ENCODE results near the gene TEX38. TPM values are rescaled to one million over a fixed set of nuclear protein-coding genes. Genes with fewer than 3 reads are reported as not detected.
"Not testable (repeated sequence)": the region's sequence is repeated elsewhere in the genome, so short reads cannot be mapped to it uniquely, and the experiment has no call there.

TEX38 gene
- total RNA-seq, 2 experiments from 2014 or later, result not detected

DNA sequence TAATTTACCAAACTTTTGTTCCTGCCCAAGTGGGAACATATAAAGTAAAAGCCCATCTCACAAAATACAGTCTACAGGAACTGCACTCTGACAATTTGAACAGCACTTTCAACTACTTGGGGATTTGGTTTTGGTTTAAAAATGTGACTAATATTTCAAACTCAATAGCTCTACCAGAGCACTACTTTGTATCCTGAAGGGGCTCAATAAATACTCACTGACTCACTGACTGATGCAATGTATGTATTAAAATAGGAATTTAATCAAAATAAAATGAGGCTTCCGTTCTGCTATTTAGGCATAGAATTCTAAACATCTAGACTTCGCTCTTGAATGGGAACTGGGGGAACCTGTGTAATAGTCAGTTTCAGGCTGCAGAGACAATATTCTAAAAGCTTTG is 25.4 kb downstream of the TEX38 start:
- peaks cover 4% of the 10 kb centered on the region for H3K9me3 Mint-ChIP-seq
- peaks cover 55% of the 10 kb centered on the region for H3K36me3 Mint-ChIP-seq (ENCODE audit: low read depth)
- ChIA-PET CTCF (interaction anchor here (1.1 to 1.8 kb wide), 3 partner anchors 21 to 138 kb away, joined by 3 to 6 read pairs (median 3); partner anchors contain the start of gene EFCAB14), POLR2A (no interaction called here)
- no peak for DNase-seq
- H3K27ac Mint-ChIP-seq, result no peak overlapping the region
- no peaks in the 10 kb centered on the region for H3K27me3 Mint-ChIP-seq
- H3K4me1 Mint-ChIP-seq, result peaks cover 11% of the 10 kb centered on the region
- no peak overlapping the region for H3K4me3 Mint-ChIP-seq

DNA sequence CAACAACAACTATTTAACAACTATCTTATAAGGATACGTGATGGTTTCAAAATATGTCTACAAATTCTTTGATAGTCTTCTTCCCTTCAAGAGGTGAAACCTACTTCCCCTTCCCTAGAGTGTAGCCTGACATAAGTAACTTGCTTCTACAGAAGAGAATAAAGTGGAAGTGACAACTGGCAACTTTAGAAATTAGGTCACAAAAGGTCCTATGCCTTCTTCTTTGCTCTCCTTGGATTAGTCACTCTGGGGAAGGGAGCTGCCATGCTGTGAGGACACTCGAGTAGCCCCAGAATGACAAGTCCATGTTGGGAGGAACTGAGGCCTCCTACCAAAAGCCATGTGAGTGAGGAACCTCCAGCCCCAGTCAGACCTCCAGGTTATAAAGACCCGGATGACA is 28.0 kb downstream of the TEX38 start:
- ChIA-PET CTCF (interaction anchor here (1.2 kb wide), 1 partner anchor 32 kb away, joined by 3 read pairs; the partner anchor contains the start of gene ATPAF1), POLR2A (no interaction called here)
- Mint-ChIP-seq H3K27me3 (no peaks in the 10 kb centered on the region), H3K4me3 (no peak overlapping the region), H3K4me1 (peaks cover 15% of the 10 kb centered on the region), H3K9me3 (peaks cover 4% of the 10 kb centered on the region), H3K27ac (no peak overlapping the region), H3K36me3 (ENCODE audit: low read depth) (peaks cover 59% of the 10 kb centered on the region)
- DNase-seq, result no peak

DNA sequence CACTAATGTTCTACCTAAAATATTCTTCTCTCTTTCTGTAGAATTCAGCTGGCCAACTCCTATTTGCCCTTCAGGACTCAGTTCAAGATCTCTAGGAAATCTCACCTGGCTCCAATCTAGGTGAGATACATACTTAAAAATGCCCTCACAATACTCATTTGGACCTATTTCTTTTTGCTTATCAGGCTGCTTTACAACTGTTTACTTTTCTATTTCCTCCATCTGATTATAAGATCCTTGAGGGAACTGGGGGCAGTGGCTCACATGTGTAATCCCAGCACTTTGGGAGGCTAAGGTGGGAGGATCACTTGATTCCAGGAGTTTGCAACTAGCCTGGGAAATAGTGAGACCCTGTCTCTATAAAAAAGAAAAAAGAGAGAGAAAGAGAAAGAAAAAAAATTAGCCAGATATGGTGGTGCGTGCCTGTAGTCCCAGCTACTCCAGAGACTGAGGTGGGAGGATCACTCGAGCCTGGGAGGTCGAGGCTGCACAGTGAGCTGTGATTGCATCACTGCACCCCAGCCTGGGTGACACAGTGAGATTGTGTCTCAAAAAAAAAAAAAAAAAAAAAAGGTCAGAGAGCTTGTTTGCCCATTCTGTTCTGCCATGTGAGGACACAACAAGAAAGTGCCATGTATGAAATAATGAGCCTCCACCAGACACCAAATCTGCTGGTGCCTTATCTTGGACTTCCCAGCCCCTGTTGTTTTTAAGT is 32.4 kb downstream of the TEX38 start:
- Mint-ChIP-seq H3K36me3 (ENCODE audit: low read depth) (peaks cover 53% of the 10 kb centered on the region), H3K4me3 (no peak overlapping the region), H3K4me1 (peaks cover 11% of the 10 kb centered on the region), H3K9me3 (no peaks in the 10 kb centered on the region), H3K27ac (peak overlapping the region; percentile 38), H3K27me3 (no peaks in the 10 kb centered on the region)
- no peak for DNase-seq
- POLR2A ChIA-PET, result no interaction called here
- CTCF ChIA-PET, result interaction anchor here (0.6 to 0.7 kb wide), 2 partner anchors 123 to 429 kb away, joined by 4 to 5 read pairs; no protein-coding TSS in a partner anchor

DNA sequence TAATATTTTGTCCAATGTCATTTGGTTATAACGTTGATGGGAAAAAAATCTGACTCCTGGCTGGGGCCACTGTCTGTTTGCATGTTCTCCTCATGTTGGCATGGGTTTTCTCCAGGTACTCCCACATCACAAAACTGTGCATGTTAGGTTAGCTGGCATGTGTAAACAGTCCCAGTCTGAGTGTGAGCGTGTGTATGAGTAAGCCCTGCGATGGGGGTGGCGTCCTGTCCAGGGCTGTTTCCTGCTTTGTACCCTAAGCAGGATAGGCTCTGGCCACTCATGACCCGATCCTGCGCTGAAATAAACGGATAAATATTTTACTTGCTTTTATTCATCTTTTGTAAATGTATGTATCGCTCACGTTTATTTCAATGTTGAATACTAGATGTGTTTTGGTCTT is 33.8 kb downstream of the TEX38 start:
- DNase-seq, result no peak
- Mint-ChIP-seq H3K4me3 (no peak overlapping the region), H3K4me1 (peaks cover 9% of the 10 kb centered on the region), H3K27ac (no peak overlapping the region), H3K27me3 (no peaks in the 10 kb centered on the region), H3K9me3 (no peaks in the 10 kb centered on the region), H3K36me3 (ENCODE audit: low read depth) (peaks cover 53% of the 10 kb centered on the region)
- ChIA-PET CTCF (no interaction called here), POLR2A (no interaction called here)

DNA sequence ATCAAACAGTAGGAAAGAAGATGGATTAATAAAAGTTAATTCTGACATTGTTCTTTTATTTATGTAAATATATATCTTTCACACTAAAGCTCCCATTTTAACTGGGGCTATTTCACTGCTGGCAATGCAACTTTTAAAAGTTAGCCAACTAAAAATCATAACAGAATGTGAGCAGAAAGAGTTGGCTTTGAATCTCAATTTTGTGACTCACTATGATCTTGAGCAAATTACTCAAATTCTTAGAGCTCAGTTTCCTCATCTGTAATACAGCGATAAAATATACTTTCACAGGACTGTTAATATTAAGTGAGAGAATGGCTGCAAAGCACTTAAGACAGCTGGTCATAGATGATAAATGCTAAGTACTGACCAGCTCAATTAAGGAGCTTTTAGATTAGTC is 36.5 kb downstream of the TEX38 start:
- ChIA-PET CTCF (interaction anchor here (1.2 to 1.8 kb wide), 3 partner anchors 9 to 31 kb away, joined by 3 to 5 read pairs (median 3); no protein-coding TSS in a partner anchor), POLR2A (no interaction called here)
- Mint-ChIP-seq H3K27ac (no peak overlapping the region), H3K36me3 (ENCODE audit: low read depth) (peaks cover 50% of the 10 kb centered on the region), H3K27me3 (no peaks in the 10 kb centered on the region), H3K9me3 (no peaks in the 10 kb centered on the region), H3K4me1 (peaks cover 12% of the 10 kb centered on the region), H3K4me3 (no peak overlapping the region)
- no peak for DNase-seq

DNA sequence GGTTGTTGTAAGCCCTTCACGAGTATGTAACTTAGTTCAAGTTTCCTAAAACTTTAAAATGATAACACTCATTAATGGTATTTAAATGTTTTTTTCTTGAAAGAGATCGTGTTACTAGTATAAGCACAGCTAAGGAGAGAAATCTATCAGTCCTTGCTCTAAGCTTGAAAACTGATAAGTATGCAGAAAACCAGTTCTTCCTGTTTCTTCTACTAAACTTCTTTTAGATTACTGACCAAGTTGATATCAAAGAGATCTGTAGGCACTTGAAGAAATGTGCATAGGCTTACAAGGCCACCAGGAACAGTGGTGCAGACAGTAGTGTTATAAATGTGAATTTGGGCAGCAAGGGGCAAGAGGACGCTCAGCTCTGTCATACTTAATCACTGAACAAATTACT is 43.3 kb downstream of the TEX38 start:
- Mint-ChIP-seq H3K4me3 (no peak overlapping the region), H3K9me3 (no peaks in the 10 kb centered on the region), H3K27ac (no peak overlapping the region), H3K27me3 (no peaks in the 10 kb centered on the region), H3K4me1 (peaks cover 42% of the 10 kb centered on the region), H3K36me3 (ENCODE audit: low read depth) (peaks cover 45% of the 10 kb centered on the region)
- DNase-seq, result no peak
- ChIA-PET POLR2A (no interaction called here), CTCF (interaction anchor here (0.6 to 1.5 kb wide), 3 partner anchors 10 to 36 kb away, joined by 3 to 7 read pairs (median 3); no protein-coding TSS in a partner anchor)

DNA sequence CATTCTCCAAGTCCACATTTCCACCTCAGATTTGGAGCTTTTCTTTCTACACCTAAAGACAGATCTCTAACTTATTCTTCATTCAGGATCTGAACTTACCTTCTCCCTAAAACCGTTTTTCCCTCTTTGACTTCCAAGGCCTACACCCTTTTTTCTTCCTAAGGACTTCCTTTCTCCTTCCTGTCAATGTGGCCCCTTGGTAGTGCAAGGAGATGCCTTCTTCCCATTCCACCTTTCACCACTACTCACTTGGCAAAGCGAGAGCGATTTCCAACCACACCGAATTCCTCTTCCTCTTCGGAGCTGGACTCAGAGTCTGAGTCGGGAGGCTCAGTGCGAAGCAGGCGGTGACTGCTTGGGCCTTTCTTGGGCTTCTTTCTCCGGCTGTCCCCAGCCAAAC is 46.0 kb downstream of the TEX38 start:
- CTCF ChIA-PET, result interaction anchor here (1.2 to 2.3 kb wide), 2 partner anchors 10 to 184 kb away, joined by 5 read pairs; no protein-coding TSS in a partner anchor
- peaks cover 39% of the 10 kb centered on the region for H3K36me3 Mint-ChIP-seq (ENCODE audit: low read depth)
- POLR2A ChIA-PET, result no interaction called here
- H3K4me1 Mint-ChIP-seq, result peaks cover 43% of the 10 kb centered on the region
- peak overlapping the region; percentile 95 for H3K27ac Mint-ChIP-seq
- H3K9me3 Mint-ChIP-seq, result no peaks in the 10 kb centered on the region
- peak overlapping the region; percentile 91 for H3K4me3 Mint-ChIP-seq
- no peaks in the 10 kb centered on the region for H3K27me3 Mint-ChIP-seq
- DNase-seq, result no peak

DNA sequence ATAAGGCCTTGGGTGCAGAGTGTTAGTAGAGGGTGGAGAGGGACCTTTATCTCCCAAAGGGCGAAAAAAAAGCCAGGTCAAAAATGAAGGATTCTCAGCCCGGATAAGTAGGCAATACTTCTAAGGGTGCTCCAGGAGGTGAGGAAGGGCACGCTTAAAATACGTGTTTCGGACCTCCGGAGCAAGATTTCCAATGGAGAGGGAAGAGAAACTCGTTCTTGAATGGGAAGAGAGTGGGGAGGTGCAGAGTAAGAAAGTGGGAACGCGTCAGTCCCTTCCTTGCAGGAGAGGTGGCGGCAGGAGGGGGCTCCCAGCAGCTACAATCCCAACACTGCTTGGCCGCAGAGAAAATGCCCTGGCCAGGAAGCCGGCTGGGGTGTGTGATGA is 46.7 kb downstream of the TEX38 start:
- Mint-ChIP-seq H3K9me3 (no peaks in the 10 kb centered on the region), H3K27me3 (no peaks in the 10 kb centered on the region), H3K36me3 (ENCODE audit: low read depth) (peaks cover 39% of the 10 kb centered on the region), H3K27ac (peak overlapping the region; percentile 95), H3K4me3 (peak overlapping the region; percentile 91), H3K4me1 (peaks cover 43% of the 10 kb centered on the region)
- CTCF ChIA-PET, result interaction anchor here (1.0 to 2.3 kb wide), 2 partner anchors 22 to 185 kb away, joined by 3 to 5 read pairs; no protein-coding TSS in a partner anchor
- DNase-seq, result no peak
- POLR2A ChIA-PET, result no interaction called here

DNA sequence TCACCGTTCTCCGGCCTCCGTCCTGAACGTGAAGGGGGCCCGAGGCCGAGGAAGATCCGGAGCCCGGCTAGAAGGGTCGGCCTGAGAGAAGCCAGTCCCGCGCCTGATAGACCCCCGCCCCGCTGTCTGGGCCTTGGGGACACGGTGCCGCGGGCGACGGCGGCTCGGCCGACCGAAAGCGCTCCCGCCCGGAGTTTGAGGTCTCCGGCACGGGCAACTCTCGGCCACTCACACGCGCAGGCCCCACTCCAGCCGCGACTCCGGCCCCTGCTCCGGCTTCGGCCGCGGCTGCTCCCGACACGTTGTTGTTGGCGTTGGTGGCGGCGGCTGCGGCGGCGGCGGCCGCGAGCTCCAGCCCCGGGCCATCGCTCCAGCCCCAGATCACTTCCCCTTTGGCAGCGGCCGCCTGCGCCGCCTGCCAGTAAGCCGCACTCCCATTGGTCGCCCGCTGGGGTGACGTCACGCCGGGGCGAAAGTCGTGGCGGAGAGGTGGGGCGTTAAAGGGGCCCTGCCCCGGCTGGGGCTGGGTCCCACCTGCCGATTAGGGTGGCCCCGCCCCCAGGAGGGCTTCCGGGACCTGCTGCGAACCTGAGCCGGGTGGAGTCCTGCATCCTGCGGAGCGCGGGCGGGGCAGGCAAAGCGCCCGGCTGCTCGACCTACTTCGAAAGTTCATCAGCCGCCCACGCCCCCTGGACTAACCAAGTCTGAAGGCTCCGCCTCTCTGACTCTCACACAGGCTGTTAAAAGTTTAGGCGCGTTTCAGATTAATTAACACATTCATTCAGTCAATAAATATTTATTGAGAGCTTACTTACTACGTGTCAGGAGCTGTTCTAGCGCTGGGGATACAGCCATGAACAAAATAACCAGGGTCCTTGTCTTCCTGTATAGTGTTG is 47.3 kb downstream of the TEX38 start, which contains the start of gene EFCAB14:
Gene EFCAB14, minus strand, starts transcription at position 388 of the 896 bp plus-strand sequence. CDS start 1,027 bp downstream, outside the sequence.
- Mint-ChIP-seq H3K9me3 (no peaks in the 10 kb centered on the region), H3K36me3 (ENCODE audit: low read depth) (peaks cover 34% of the 10 kb centered on the region), H3K27me3 (no peaks in the 10 kb centered on the region), H3K27ac (peak within 1 kb of the TSS; percentile 95), H3K4me1 (peaks cover 43% of the 10 kb centered on the region), H3K4me3 (peak within 1 kb of the TSS; percentile 91)
- DNase-seq, result peak; percentile 98
- CTCF ChIA-PET, result interaction anchor here (1.0 kb wide), 1 partner anchor 22 kb away, joined by 3 read pairs; no protein-coding TSS in a partner anchor
- POLR2A ChIA-PET, result no interaction called here

DNA sequence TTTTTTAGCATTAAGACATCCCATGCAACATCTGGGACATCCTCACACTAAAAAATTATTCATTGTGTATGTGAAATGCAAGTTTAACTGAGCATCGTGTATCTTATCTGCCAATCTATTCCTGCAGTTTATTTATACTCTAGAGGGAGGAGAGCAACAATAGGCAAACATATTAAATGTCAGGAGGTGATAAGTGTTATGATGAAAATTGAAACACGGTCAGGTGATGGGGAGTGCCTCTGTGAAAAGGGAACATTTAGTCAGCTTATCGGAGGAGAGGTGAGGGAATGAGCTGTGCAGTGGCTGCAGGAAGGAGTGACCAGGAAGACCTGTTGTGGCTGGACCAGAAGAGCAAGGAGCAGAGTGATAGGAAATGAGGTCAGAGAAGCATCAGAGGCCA is 48.0 kb downstream of the TEX38 start:
- CTCF ChIA-PET, result no interaction called here
- Mint-ChIP-seq H3K27ac (peak overlapping the region; percentile 86), H3K36me3 (ENCODE audit: low read depth) (peaks cover 31% of the 10 kb centered on the region), H3K4me3 (peak overlapping the region; percentile 91), H3K27me3 (no peaks in the 10 kb centered on the region), H3K4me1 (peaks cover 41% of the 10 kb centered on the region), H3K9me3 (no peaks in the 10 kb centered on the region)
- POLR2A ChIA-PET, result interaction anchor here (0.7 kb wide), 1 partner anchor 49 kb away, joined by 3 read pairs; no protein-coding TSS in a partner anchor
- DNase-seq, result no peak

DNA sequence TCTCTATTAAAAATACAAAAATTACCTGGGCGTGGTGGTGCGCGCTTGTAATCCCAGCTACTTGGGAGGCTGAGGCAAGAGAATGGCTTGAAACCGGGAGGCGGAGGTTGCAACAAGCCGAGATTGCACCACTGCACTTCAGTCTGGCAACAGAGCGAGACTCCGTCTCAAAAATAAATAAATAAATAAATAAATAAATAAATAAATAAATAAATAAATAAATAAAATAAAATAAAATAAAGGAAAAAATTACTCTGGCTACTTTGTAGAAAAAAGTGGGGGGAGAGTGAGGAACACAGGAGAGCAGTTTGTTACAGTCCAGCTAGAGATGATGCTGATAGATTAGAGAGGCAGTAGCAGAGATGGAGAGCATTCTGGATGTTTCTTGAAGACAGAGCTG is 48.7 kb downstream of the TEX38 start:
- not testable (repeated sequence) for H3K27me3 Mint-ChIP-seq, H3K4me3 Mint-ChIP-seq, H3K27ac Mint-ChIP-seq, DNase-seq, H3K9me3 Mint-ChIP-seq
- H3K36me3 Mint-ChIP-seq (ENCODE audit: low read depth), result peaks cover 25% of the 10 kb centered on the region
- peaks cover 37% of the 10 kb centered on the region for H3K4me1 Mint-ChIP-seq
- ChIA-PET CTCF (interaction anchor here (0.6 to 1.2 kb wide), 2 partner anchors 103 to 116 kb away, joined by 3 to 5 read pairs; partner anchors contain the start of gene MKNK1), POLR2A (interaction anchor here (0.7 kb wide), 1 partner anchor 49 kb away, joined by 3 read pairs; no protein-coding TSS in a partner anchor)

DNA sequence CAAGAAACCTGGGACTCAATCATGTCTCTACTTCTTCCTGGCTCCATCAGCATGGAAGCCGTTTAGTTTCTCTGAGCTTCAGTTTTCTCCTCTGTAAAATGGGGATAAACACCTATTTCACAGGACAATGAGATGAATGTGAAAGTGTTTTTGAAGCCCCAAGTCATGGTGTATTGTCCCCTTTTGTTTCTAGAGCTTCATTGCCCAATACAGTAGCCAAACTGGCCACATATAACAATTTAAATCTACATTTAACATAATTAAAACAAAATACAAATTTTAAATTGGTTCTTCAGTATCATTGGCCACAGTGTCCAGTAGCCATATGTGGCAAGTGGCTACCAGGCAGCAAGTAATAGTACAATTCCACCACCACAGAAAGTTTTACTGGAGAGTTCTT is 49.5 kb downstream of the TEX38 start:
- ChIA-PET CTCF (interaction anchor here (1.0 to 1.2 kb wide), 2 partner anchors 11 to 104 kb away, joined by 3 to 5 read pairs; no protein-coding TSS in a partner anchor), POLR2A (no interaction called here)
- Mint-ChIP-seq H3K9me3 (no peaks in the 10 kb centered on the region), H3K27me3 (peaks cover 8% of the 10 kb centered on the region), H3K4me3 (no peak overlapping the region), H3K27ac (no peak overlapping the region), H3K4me1 (peaks cover 33% of the 10 kb centered on the region), H3K36me3 (ENCODE audit: low read depth) (peaks cover 19% of the 10 kb centered on the region)
- DNase-seq, result no peak
